Smooth muscle cell (in vitro differentiated cells): Measurements from ENCODE around the gene TTLL10. TPM values are rescaled to one million over a fixed set of nuclear protein-coding genes. Genes with fewer than 3 reads are reported as not detected.
"Not testable (repeated sequence)": the region's sequence is repeated elsewhere in the genome, so short reads cannot be mapped to it uniquely, and the experiment has no call there.

Experiments
- DNase-seq: peaks from one replicate; lab custom pipeline; 2025; ENCODE audit not compliant: unreplicated experiment; lab: John Stamatoyannopoulos, UW
- H2AFZ ChIP-seq: fragments of 200-600 bp; sonication (generic); 2 replicates; pipeline ENCODE4 v1.6.0; 2016; ENCODE audit warnings: antibody characterized with exemption, low read depth, mild to moderate bottlenecking
- H3F3A ChIP-seq: fragments of 200-600 bp; sonication (generic); 2 replicates; pipeline ENCODE4 v1.6.0; 2017; ENCODE audit warnings: antibody characterized with exemption, low read depth
- H3K27ac ChIP-seq: fragments of 200-600 bp; sonication (generic); 2 replicates; pipeline ENCODE4 v1.5.1; 2016; ENCODE audit warnings: low read depth, mild to moderate bottlenecking
- H3K27me3 ChIP-seq: fragments of 200-600 bp; sonication (generic); 2 replicates; pipeline ENCODE4 v1.6.1; 2016; ENCODE audit warnings: low read depth, mild to moderate bottlenecking
- H3K36me3 ChIP-seq: fragments of 200-600 bp; sonication (generic); 2 replicates; pipeline ENCODE4 v1.5.1; 2016; ENCODE audit warnings: low read depth
- H3K4me1 ChIP-seq: fragments of 200-600 bp; sonication (generic); 2 replicates; pipeline ENCODE4 v1.5.1; 2016; ENCODE audit warnings: low read depth
- H3K4me2 ChIP-seq: fragments of 200-600 bp; sonication (generic); 2 replicates; pipeline ENCODE4 v1.6.0; 2016; ENCODE audit warnings: mild to moderate bottlenecking
- H3K4me3 ChIP-seq: fragments of 200-600 bp; sonication (generic); 2 replicates; pipeline ENCODE4 v1.5.1; 2016; ENCODE audit warnings: mild to moderate bottlenecking
- H3K79me2 ChIP-seq: fragments of 200-600 bp; sonication (generic); 2 replicates; pipeline ENCODE4 v1.6.0; 2016; ENCODE audit warnings: low read depth, mild to moderate bottlenecking
- H3K9ac ChIP-seq: fragments of 200-600 bp; sonication (generic); 2 replicates; pipeline ENCODE4 v1.6.0; 2016; ENCODE audit warnings: low read depth
- H3K9me3 ChIP-seq: fragments of 200-600 bp; sonication (generic); replicated peaks from 2 replicates; pipeline ENCODE4 v1.5.1; 2016; ENCODE audit warnings: low read depth
- H4K20me1 ChIP-seq: fragments of 200-600 bp; sonication (generic); 2 replicates; pipeline ENCODE4 v1.6.0; 2016; ENCODE audit warnings: low read depth
- WGBS: methylation state at CpG from one replicate; pipeline ENCODE4 v1.1.7; 2016; ENCODE audit warnings: low lambda C conversion rate; 5-methylcytosine and 5-hydroxymethylcytosine counted together
- polyA plus RNA-seq: library from polyadenylated mRNA; unstranded; fragments of >200 nt; fragmentation: Nextera tagmentation; extraction: Ambion mirVana; gene quantifications from 2 replicates; pipeline ENCODE4 v1.2.1, GENCODE V29; 2016
- total RNA-seq: library from RNA; depleted of rRNA; stranded (reverse); fragments of >200 nt; gene quantifications from 2 replicates; pipeline ENCODE4 v1.2.3, GENCODE V29; 2014
- TF ChIP-seq, protein P1 (sequence below): fragments of 200-600 bp; sonication (generic); IDR thresholded peaks from 2 replicates; pipeline ENCODE4 v1.5.1; 2017; ENCODE audit warnings: borderline replicate concordance, mild to moderate bottlenecking, antibody characterized with exemption; ENCODE audit not compliant: insufficient read depth, poor library complexity, severe bottlenecking

Gene TTLL10
- total and polyA plus RNA-seq, 2 experiments from 2014 or later: not detected

DNA sequence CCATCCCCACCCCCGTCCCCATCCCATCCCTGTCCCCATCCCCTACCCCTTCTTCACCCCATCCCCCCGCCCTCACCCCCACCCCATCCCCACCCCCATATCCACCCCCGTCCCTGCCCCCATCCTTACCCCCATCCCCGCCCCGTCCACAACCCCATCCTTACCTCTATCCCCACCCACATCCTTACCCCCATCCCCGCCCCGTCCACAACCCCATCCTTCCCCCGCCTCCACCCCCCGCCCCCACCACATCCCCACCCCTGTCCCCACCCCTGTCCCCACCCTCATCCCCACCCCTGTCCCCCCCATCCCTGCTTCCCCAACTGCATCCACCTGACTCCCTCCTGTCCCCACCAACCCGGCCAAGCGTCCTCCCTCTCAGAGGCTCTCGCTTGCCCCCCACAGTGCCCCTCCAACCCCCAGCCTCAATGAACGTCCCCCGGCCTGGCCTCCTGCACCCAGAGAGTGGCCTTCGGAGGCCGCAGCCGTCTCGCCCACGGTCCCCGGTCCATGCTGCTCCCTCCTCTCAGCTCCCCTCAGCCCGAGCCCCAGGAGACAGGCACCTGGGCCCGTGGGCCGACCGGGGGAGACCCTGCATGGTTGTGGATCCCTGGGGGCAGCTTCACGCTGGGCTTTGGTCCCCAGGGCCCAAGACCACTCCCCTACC, 32.3 kb upstream of the TTLL10 start:
- WGBS: 84% methylated on average over 15 of the region's 25 CpGs
- Histone ChIP-seq H3K79me2 (no peaks in the 10 kb centered on the region), H3K4me2 (no peak overlapping the region), H4K20me1 (no peaks in the 10 kb centered on the region), H3K27ac (no peak overlapping the region), H3K4me1 (peaks cover 6% of the 10 kb centered on the region), H3K9ac (no peak overlapping the region), H3F3A (no peaks in the 10 kb centered on the region), H3K4me3 (no peak overlapping the region), H3K27me3 (peaks cover 14% of the 10 kb centered on the region), H2AFZ (no peak overlapping the region), H3K36me3 (no peaks in the 10 kb centered on the region), H3K9me3 (no peaks in the 10 kb centered on the region)
- DNase-seq: no peak
- TF ChIP-seq, protein P1, sequence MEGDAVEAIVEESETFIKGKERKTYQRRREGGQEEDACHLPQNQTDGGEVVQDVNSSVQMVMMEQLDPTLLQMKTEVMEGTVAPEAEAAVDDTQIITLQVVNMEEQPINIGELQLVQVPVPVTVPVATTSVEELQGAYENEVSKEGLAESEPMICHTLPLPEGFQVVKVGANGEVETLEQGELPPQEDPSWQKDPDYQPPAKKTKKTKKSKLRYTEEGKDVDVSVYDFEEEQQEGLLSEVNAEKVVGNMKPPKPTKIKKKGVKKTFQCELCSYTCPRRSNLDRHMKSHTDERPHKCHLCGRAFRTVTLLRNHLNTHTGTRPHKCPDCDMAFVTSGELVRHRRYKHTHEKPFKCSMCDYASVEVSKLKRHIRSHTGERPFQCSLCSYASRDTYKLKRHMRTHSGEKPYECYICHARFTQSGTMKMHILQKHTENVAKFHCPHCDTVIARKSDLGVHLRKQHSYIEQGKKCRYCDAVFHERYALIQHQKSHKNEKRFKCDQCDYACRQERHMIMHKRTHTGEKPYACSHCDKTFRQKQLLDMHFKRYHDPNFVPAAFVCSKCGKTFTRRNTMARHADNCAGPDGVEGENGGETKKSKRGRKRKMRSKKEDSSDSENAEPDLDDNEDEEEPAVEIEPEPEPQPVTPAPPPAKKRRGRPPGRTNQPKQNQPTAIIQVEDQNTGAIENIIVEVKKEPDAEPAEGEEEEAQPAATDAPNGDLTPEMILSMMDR: no peak

DNA sequence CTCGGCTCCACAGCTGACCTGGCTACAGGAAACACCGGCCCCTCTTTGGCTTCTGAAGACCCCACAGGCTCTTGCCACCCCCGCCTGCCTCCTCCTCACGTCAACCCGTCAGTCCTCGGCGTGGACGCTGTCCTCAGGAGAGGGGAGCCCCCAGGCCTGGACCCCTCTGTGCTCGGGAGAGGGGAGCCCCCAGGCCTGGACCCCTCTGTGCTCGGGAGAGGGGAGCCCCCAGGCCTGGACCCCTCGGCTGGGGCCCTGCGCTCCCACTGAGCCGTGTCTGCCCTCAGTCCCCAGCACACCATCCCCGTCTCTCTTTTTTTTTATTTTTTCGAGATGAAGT, 31.8 kb upstream of the TTLL10 start:
- Histone ChIP-seq H3K9me3 (no peaks in the 10 kb centered on the region), H3K4me1 (peaks cover 4% of the 10 kb centered on the region), H3K4me2 (no peak overlapping the region), H2AFZ (no peak overlapping the region), H3K36me3 (no peaks in the 10 kb centered on the region), H3K4me3 (no peak overlapping the region), H3K27me3 (peaks cover 11% of the 10 kb centered on the region), H3K79me2 (no peaks in the 10 kb centered on the region), H3F3A (no peaks in the 10 kb centered on the region), H3K27ac (no peak overlapping the region), H3K9ac (no peak overlapping the region), H4K20me1 (no peaks in the 10 kb centered on the region)
- TF ChIP-seq, protein P1: no peak
- 91% methylated on average over 11 of the region's 15 CpGs for WGBS
- DNase-seq: no peak

DNA sequence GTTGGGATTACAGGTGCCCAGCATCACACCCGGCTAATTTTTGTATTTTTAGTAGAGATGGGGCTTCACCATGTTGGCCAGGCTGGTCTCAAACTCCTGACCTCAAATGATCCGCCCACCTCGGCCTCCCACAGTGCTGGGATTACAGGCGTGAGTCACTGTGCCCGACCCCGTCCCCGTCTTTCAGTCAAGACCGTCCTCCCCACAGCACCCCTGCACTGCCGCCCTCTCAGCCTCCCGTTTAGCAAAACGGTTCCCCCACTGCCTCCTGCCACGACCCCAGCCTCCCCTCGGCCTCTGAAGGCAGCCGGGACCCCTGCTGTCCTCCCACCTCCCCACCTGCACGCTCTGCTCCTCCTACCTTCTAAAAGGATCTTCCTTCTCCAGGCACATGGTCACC, 31.3 kb upstream of the TTLL10 start:
- not testable (repeated sequence) for H3K27ac ChIP-seq, H2AFZ ChIP-seq, H3K9ac ChIP-seq, H3K9me3 ChIP-seq, H3K4me2 ChIP-seq, H3K4me3 ChIP-seq, H3K36me3 ChIP-seq, H3K27me3 ChIP-seq, H3K4me1 ChIP-seq, H3F3A ChIP-seq, H3K79me2 ChIP-seq, H4K20me1 ChIP-seq, DNase-seq
- WGBS: 48% methylated on average over 15 of the region's 15 CpGs

DNA sequence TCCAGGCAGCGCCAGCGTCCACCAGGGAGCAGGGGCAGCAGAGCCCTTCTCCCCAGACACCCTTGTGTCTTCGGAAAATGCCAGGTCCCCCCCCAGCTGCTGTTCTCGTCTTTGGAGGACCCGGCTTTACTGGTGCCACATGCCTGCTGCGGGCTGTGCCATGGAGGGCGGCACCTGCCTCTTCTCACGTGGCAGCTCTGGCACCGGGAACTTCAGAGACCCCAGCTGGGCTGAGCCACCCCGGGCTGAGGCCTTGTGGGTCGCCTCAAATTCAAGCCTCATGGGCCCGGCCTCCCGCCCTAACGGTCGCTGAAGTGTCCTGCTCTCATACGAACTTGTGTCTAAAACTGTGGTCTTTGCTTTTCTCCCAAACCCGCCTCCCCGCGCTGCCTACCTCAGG, 30.8 kb upstream of the TTLL10 start:
- H3F3A ChIP-seq: no peaks in the 10 kb centered on the region
- H3K9ac ChIP-seq: no peak overlapping the region
- no peaks in the 10 kb centered on the region for H4K20me1 ChIP-seq
- H3K79me2 ChIP-seq: no peaks in the 10 kb centered on the region
- TF ChIP-seq, protein P1: no peak
- H2AFZ ChIP-seq: no peak overlapping the region
- no peaks in the 10 kb centered on the region for H3K36me3 ChIP-seq
- 95% methylated on average over 19 of the region's 19 CpGs for WGBS
- no peak overlapping the region for H3K4me2 ChIP-seq
- no peak overlapping the region for H3K27ac ChIP-seq
- no peaks in the 10 kb centered on the region for H3K9me3 ChIP-seq
- peaks cover 2% of the 10 kb centered on the region for H3K27me3 ChIP-seq
- H3K4me1 ChIP-seq: no peaks in the 10 kb centered on the region
- H3K4me3 ChIP-seq: no peak overlapping the region
- DNase-seq: no peak
